Choroid plexus epithelial cell (primary cell): ENCODE data around the gene ZFP36L2.

ENCODE experiments used
- DNase-seq: peaks from one replicate; pipeline ENCODE4 v3.0.0-alpha.2; 2010; ENCODE audit warnings: low read depth
- H3K4me3 ChIP-seq: 2 replicates; pipeline ENCODE4 v1.5.1; 2011; ENCODE audit warnings: low read depth, mild to moderate bottlenecking, control low read depth, low read length, moderate library complexity
- CTCF ChIP-seq: conservative IDR thresholded peaks from 2 replicates; pipeline ENCODE4 v1.5.1; 2011; ENCODE audit warnings: low read depth, mild to moderate bottlenecking, control low read depth, inconsistent platforms, low read length, moderate library complexity

Gene ZFP36L2

GRCh38 chr2:43178602-43179542, 47.5 kb downstream of the ZFP36L2 start:
- DNase-seq: peak; percentile 89
- TF ChIP-seq CTCF: no peak
- H3K4me3 ChIP-seq: no peak overlapping the region

GRCh38 chr2:43178055-43178598, 48.3 kb downstream of the ZFP36L2 start:
- no peak for DNase-seq
- no peak for TF ChIP-seq CTCF
- H3K4me3 ChIP-seq: no peak overlapping the region

- DNase-seq: no peak
- TF ChIP-seq CTCF: no peak
- H3K4me3 ChIP-seq: no peak overlapping the region
Measured at GRCh38 chr2:43176449-43176848, 50.0 kb downstream of the ZFP36L2 start.

- TF ChIP-seq CTCF: no peak
- H3K4me3 ChIP-seq: no peak overlapping the region
- no peak for DNase-seq
Measured at GRCh38 chr2:43175876-43176275, 50.5 kb downstream of the ZFP36L2 start.

GRCh38 chr2:43175020-43175441, 51.4 kb downstream of the ZFP36L2 start:
- no peak overlapping the region for H3K4me3 ChIP-seq
- DNase-seq: peak; percentile 44
- TF ChIP-seq CTCF: no peak

GRCh38 chr2:43174368-43174916, 52.0 kb downstream of the ZFP36L2 start:
- TF ChIP-seq CTCF: no peak
- no peak overlapping the region for H3K4me3 ChIP-seq
- no peak for DNase-seq
